ENCODE measurements around the gene NAT8. TPM values are rescaled to one million over a fixed set of nuclear protein-coding genes. Genes with fewer than 3 reads are reported as not detected.

The NAT8 gene
- total and polyA plus RNA-seq, 2 donors (not counting 3 experiments of a cell fraction or from before 2014, with no cell fraction given) = 0.19 TPM; not detected in 1

- no peaks in the 10 kb centered on the region for H4K20me1 ChIP-seq (replicated peaks; ENCODE audit: control insufficient read depth, extremely low read depth, insufficient read depth, low read length)
- H3K4me2 ChIP-seq (ENCODE audit: insufficient read depth, low read length) = no peak overlapping the region
- FAIRE-seq (no peak), DNase-seq (ENCODE audit: low read depth, low spot score) (no peak)
- ChIA-PET POLR2A (no interaction called here), CTCF (no interaction called here)
- H3K9me3 ChIP-seq (replicated peaks; ENCODE audit: control insufficient read depth, insufficient read depth, low read length) = no peaks in the 10 kb centered on the region
- H3K36me3 ChIP-seq (ENCODE audit: control insufficient read depth in 2 of 2, extremely low read depth in 1 of 2, insufficient read depth in 2 of 2, low read length in 2 of 2) = peaks cover 0 to 3% of the 10 kb centered on the region in 2 experiments
- H3K4me1 ChIP-seq (ENCODE audit: control insufficient read depth, extremely low read depth, insufficient read depth, low read length) = no peaks in the 10 kb centered on the region
- dilution Hi-C loops (cut with MboI; ENCODE audit: extremely low pct_ligation_motif_present, low sequenced_read_pairs) (no loop called here), intact Hi-C loops (cut with micrococcal nuclease) (no loop called here)
- no peaks in the 10 kb centered on the region for H3K79me2 ChIP-seq (ENCODE audit: control insufficient read depth, insufficient read depth, low read length)
- H2AFZ ChIP-seq (ENCODE audit: low read depth, low read length) = no peak overlapping the region
- no TSS peak for BruUV-seq (replicated peaks)
- no peaks in the 10 kb centered on the region for H3K27me3 ChIP-seq (ENCODE audit: control insufficient read depth in 2 of 2, insufficient read depth in 2 of 2, low read length in 2 of 2)
- H3K27ac ChIP-seq (ENCODE audit: insufficient read depth, low read depth, low read length) = no peak overlapping the region
- no peak for TF ChIP-seq POLR2A (IDR thresholded peaks at IDR 0.05; ENCODE audit: low read depth, low read length)
- no peak for TF ChIP-seq POLR2AphosphoS5 (IDR thresholded peaks at IDR 0.05; ENCODE audit: insufficient read depth, low read depth, low read length)
- no peaks in the 10 kb centered on the region for H3K9me1 ChIP-seq (replicated peaks; ENCODE audit: control insufficient read depth, extremely low read depth, insufficient read depth, low read length)
- no peak overlapping the region for H3K4me3 ChIP-seq (replicated peaks in 1 of 3; ENCODE audit: insufficient read depth in 1 of 3, low read depth in 1 of 3, low read length in 3 of 3)
- H3K9ac ChIP-seq (replicated peaks; ENCODE audit: extremely low read depth, insufficient read depth, low read length) = no peak overlapping the region
Measured at GRCh38 chr2:73611867-73612266, 30.4 kb downstream of the NAT8 start.

GRCh38 chr2:73611193-73611592 lies 31.0 kb downstream of the NAT8 start:
- dilution Hi-C loops (cut with MboI; ENCODE audit: extremely low pct_ligation_motif_present, low sequenced_read_pairs) = no loop called here
- BruUV-seq (replicated peaks) = no TSS peak
- no peaks in the 10 kb centered on the region for H4K20me1 ChIP-seq (replicated peaks; ENCODE audit: control insufficient read depth, extremely low read depth, insufficient read depth, low read length)
- ChIA-PET POLR2A (no interaction called here), CTCF (no interaction called here)
- H3K4me1 ChIP-seq (ENCODE audit: control insufficient read depth, extremely low read depth, insufficient read depth, low read length) = no peaks in the 10 kb centered on the region
- no peak overlapping the region for H2AFZ ChIP-seq (ENCODE audit: low read depth, low read length)
- DNase-seq (ENCODE audit: low read depth, low spot score) (no peak), FAIRE-seq (no peak)
- H3K27ac ChIP-seq (ENCODE audit: insufficient read depth, low read depth, low read length) = no peak overlapping the region
- no peak for TF ChIP-seq MYC (IDR thresholded peaks at IDR 0.05; ENCODE audit: low read depth, low read length)
- peaks cover 0 to 3% of the 10 kb centered on the region in 2 experiments for H3K36me3 ChIP-seq (ENCODE audit: control insufficient read depth in 2 of 2, extremely low read depth in 1 of 2, insufficient read depth in 2 of 2, low read length in 2 of 2)
- H3K9me3 ChIP-seq (replicated peaks; ENCODE audit: control insufficient read depth, insufficient read depth, low read length) = no peaks in the 10 kb centered on the region
- no peak overlapping the region for H3K4me3 ChIP-seq (replicated peaks in 1 of 3; ENCODE audit: insufficient read depth in 1 of 3, low read depth in 1 of 3, low read length in 3 of 3)
- no peaks in the 10 kb centered on the region for H3K9me1 ChIP-seq (replicated peaks; ENCODE audit: control insufficient read depth, extremely low read depth, insufficient read depth, low read length)
- H3K4me2 ChIP-seq (ENCODE audit: insufficient read depth, low read length) = no peak overlapping the region
- intact Hi-C loops (cut with micrococcal nuclease) = no loop called here
- H3K79me2 ChIP-seq (ENCODE audit: control insufficient read depth, insufficient read depth, low read length) = no peaks in the 10 kb centered on the region
- no peaks in the 10 kb centered on the region for H3K27me3 ChIP-seq (ENCODE audit: control insufficient read depth in 2 of 2, insufficient read depth in 2 of 2, low read length in 2 of 2)
- H3K9ac ChIP-seq (replicated peaks; ENCODE audit: extremely low read depth, insufficient read depth, low read length) = no peak overlapping the region

All from endothelial cell of umbilical vein (primary cell).